Activated T-cell treated with anti-CD3 and anti-CD28 coated beads for 24 hours (primary cell): ENCODE results near the gene NR4A3.
"Not testable (repeated sequence)": the region's sequence is repeated elsewhere in the genome, so short reads cannot be mapped to it uniquely, and the experiment has no call there.

Experiments
- DNase-seq: peaks from one replicate; pipeline ENCODE4 v3.0.0-alpha.2; 2020; ENCODE audit warnings: low read depth

The NR4A3 gene

DNA sequence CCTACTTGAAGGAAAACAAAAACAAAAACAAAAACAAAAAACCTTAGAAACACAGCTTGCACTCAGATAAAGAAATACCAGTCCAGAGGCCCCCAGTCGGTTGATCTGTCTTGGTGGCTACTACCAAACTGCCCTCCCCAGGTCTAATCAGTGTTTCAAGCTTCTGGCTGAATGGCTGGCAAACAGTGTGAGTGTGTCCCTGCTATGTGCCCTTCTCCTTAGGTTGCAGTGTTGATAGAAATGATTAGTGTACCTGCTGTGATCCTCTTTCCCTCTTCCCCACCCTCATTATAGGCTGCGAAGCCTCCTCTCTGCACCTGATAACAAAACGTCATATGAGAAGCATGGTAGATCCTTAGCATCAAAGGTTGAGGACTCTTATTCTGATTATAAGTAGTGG lies 12.8 kb downstream of the NR4A3 start:
- no peak for DNase-seq

DNA sequence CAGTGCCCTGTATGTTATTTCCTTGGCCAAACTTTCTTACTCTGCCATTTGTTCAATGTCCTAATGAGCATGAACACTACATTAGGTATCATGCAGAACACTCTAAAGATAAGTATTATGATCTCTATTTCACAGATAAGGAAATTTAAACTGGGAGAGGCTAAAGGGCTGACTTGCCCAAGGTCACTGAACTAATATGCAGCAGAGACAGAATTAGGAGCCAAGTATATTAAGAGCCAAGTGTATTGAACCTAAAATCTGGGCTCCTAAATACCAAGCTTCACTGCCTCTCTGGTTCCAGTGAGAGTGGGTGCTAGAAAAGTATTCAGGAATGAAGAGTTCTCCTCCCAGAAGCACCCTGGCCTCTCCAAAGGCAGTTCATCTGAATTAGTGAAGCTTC lies 13.5 kb downstream of the NR4A3 start:
- DNase-seq, result no peak

DNA sequence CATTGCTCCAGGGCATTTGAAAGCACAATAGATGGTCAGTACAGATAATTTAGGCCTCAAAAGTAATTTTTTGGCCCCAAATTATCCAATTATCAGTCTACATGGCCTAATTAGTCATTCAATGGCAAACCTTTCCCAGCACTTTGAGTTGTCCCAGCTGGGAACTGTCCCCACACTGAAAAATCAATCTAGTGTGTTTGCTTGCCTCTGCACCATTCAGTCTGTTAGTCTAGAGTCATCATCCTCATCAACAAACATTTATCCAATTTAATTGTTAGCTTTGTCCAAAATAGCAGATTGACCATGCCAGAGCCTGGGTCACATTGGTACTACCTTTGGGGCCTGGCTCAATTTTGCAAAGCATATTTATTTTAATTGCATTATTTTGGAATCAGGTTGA lies 13.9 kb downstream of the NR4A3 start:
- DNase-seq, result no peak

DNA sequence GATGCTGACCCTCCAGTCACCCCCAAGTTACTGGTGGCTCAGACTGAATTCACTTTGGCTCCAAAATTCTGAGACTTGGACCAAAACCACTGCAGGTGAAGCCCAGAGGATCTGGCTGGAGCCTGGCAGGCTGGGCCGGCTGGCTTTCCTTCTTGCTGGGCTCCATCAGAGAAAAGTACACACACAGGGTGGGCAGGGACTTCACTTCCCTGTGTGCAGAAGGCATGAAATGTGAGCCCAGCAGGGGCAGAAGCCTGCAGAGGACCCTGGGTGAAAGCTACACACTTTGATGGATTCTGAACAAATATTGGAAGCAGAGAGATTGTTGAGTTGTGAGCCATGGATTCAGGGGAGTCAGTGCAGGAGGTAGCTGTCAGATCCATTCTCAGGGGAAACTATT lies 18.4 kb downstream of the NR4A3 start:
- no peak for DNase-seq

DNA sequence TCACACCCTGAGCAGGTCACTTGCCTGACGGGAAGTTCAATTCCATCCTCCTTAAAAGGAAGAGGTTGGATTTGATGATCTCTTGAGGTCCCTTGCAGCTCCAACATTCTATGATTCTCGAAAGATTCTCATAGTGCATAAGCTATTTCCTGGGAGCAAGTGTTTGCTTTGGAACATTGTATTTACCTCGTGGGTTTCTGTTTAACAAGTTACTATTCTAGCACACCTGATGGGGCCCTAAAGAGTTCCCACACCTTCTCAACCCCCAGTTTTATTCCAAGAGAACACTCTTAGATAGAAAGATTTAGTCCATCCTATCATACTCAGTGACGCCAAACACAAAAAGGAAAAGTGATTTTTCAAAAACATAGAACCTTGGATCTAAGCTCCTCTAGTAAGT lies 23.4 kb downstream of the NR4A3 start:
- no peak for DNase-seq

DNA sequence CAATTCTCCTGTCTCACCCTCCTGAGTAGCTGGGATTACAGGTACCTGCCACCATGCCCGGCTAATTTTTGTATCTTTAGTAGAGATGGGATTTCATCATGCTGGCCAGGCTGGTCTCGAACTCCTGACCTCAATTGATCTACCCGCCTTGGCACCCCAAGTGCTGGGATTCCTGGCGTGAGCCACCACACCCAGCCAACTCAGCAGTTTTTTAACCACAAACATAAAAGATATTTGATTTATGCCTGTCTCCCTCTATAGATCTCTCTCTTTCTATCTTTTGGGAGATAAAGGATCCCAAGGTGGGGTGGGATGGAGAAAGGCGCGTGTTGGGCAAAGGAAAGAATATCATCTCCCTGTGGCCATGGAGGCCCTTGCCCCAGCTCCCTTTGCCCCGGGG lies 26.8 kb downstream of the NR4A3 start:
- DNase-seq, result no peak

DNA sequence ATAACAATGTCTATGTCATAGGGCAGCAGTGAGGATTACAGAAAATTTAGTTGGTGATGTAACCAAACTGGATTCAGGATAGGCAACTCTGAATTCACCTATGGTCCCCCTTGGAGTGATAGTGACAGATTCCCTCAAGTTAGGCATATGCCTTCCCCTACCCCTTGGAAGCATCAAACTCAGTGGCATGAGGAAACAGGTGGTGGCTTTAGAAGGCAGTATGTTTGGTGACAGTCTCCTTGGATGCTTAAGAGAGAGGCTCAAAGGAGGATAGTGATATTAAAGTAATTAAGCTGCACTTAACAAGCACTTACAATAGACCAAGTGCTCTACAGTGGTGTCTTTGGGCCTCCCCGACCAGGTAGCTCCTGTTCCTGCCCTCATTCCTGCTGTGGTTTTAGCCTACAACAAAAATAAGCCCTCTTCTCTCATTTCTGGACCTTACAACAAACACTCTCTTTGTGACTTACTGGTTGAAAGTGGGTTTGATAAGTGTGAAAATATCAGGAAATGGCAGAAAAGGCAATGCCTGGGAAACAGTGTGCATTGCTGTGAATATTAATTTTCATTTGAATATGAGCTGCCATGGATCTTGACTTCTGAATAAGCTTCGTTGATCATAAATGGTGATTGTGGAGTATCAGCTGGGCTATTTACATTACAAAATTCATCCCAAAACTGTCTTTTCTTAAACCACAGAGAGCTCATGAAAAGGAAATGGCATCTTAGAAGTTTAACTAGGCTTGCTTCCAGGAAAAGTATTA lies 29.2 kb downstream of the NR4A3 start:
- DNase-seq, result no peak

DNA sequence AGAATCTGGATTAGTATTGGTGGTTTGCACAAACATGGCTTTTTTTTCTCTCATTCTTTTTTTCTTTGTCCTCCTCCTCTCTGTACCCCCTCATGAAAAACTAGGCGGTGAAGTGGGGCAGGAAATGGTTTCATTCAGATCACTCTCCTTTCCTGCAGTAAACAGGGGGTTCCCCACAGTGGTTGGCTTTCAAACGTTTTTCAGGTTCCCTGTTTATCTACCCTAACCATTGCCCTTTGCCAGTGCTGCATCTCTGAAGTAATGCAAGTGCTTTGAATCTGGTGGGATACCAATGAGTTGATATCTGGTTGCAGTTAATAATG lies 29.8 kb downstream of the NR4A3 start:
- no peak for DNase-seq

DNA sequence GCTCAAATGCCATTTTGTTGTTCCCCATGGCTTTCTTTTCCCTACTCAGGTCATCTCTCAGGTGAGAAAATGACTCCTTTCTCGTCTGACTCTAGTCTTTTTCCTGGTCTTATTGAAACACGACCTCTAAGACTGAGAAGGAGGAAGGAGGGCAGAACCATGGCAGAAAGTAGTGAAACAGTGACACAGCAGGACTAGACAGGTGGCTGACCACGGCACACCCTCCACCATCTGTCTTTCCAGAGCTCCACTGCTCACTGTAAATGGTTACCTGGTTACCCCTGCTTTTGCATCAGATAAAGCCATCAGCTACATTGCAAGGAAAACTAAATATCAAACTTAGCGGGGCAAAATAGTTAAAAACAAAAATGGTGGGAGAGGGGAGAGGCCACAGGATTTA lies 30.9 kb downstream of the NR4A3 start:
- no peak for DNase-seq

DNA sequence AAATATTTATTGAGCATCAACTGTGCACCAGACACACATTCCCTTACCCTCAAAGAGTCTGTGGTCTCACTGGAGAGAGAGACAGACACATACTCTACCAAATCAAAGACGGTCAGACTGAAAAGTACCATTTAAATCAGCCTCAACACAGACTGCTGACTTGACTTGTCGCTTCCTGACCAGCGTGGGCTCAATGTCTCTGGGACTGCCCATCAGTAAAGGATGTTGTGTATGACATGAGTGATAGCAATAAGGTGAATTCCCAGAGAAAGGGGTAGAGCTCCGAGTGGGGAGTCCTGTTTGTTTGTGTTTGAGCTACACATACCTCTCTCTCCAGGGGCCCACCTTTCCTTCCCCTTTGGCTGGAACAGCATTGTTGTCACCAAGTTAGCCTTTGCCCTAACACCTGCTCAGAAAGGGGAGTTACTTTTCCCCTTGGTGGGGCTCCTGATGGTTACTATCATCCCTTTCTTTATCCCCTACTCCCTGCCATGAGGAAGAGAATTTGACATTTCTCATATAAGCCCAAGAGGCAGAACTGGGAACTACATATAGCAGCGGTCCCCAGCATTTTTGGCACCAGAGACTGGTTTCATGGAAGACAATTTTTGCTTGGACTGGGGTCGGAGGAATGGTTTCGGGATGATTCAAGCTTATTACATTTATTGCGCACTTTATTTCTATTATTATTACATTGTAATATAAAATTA lies 33.9 kb downstream of the NR4A3 start:
- no peak for DNase-seq

DNA sequence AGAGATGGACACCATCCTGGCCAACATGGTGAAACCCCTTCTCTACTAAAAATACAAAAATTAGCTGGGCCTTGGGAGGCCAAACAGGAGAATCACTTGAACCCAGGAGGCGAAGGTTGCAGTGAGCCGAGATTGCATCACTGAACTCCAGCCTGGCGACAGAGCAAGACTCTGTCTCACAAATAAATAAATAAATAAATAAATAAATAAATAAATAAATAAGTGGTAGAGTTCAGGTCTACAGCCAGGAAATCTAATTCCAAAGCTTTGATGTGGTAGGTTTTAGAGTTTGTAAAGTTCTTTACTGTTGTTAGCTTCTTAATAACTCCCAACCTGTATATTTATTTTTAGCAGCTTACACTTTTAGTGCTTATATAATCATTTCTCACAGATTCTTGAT lies 35.9 kb downstream of the NR4A3 start:
- DNase-seq, result not testable (repeated sequence)

DNA sequence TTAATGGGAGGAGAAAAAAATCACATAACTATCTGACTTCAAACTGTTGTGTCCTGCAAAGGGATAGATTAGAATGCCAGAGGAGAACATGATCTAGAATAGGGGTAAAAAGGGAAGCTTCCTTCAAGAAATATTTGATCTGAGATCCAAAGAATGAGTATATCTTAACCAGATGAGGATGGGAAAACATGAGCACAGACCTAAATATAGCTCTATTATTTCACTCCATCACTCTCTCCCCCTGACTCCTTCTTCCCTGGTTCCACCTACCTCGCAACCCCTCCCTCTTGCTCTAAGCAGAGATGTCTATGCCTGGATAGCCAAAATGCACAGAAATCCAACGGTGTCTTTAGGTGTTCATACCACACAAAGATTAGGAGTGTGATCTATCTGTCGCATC lies 36.4 kb downstream of the NR4A3 start:
- no peak for DNase-seq

DNA sequence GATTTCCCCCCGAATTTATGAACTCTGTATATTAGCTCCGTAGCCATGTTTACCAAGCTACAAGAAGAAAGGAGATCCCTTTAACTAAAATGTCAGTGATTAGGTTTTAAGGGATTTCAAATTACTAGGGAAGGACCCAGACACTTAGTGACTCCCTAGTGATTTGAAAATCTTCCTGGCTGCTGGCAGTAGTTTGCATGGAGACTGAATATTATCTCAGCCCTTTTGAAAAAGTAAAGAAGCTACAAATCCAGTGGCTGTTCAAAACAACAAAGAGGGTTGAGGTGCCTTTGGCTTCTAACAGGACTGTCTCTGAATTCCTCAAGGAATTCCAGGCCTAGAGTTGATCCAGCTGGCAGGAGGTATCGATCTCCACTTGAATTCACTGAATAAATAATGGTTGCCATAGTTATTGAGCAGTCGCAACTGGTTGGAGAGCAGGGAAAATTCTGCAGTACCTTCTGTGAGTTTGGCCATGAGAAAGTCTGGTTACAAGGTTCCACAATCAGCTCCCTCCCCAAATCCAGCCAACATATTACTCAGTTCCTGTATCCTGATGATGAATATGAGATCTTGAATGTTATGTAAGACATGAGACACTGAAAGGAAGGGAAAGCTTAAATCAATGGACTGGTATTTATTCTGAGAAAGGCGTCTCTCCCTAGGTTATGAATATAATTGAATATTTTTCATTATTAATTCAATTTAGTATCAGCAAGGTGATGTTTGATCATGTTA lies 37.7 kb downstream of the NR4A3 start:
- DNase-seq, result no peak

DNA sequence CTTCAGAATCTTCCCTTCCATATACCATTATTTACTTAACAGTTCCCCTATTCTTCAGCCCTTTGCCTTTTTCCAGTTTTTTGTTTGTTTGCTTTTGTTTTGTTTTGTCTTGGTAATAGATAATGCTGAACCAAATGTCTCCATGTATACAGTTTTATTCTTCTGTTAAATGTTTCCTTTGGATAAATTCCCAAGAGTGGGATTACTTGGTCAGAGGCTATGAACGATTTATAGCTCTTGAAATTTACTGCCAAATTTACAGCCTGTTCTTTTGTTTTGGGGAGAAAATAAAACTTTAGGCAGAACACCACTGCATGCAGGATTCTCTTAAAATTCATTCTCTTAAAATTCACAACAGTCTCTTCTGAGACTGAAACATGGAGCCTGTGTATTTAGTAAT lies 38.6 kb downstream of the NR4A3 start:
- no peak for DNase-seq

DNA sequence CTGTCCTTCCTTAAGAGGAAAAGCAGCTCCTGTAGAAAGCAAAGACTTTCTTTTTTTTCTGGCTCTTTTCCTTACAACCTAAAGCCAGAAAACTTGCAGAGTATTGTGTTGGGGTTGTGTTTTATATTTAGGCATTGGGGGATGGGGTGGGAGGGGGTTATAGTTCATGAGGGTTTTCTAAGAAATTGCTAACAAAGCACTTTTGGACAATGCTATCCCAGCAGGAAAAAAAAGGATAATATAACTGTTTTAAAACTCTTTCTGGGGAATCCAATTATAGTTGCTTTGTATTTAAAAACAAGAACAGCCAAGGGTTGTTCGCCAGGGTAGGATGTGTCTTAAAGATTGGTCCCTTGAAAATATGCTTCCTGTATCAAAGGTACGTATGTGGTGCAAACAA lies 42.3 kb downstream of the NR4A3 start:
- DNase-seq, result no peak

DNA sequence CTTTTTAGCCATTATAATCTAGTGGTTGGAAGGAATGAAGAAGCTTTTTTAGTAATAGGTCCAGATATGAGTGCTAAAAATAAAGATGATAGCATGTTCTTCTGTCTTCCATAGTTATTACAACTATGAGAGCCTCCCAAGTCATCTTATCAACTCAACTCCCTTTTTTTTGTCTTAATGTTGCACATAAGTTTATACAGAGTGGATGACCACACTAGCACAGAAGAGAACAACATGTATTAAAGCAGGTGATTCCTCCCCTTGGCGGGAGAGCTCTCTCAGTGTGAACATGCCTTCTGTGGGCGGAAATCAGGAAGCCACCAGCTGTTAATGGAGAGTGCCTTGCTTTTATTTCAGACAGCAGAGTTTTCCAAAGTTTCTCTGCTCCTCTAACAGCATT lies 44.7 kb downstream of the NR4A3 start:
- no peak for DNase-seq

DNA sequence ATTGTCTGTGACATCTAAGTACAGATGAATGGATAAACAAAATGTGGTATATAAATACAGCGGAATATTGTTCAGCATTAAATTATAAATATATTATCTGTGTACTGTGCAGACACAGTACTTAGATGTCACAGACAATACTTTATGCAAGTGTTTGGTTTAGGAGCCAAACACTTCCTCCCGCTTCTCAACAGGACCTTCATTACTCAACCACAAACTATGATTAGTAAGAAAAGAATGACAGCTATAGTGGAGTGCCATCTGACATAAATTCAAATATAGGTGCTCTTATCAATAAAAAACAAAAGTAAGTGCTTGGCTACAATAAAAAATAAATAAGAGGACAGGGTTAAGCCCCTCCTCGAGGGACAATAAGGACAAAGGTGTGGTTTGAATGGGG lies 45.9 kb downstream of the NR4A3 start:
- DNase-seq, result no peak

DNA sequence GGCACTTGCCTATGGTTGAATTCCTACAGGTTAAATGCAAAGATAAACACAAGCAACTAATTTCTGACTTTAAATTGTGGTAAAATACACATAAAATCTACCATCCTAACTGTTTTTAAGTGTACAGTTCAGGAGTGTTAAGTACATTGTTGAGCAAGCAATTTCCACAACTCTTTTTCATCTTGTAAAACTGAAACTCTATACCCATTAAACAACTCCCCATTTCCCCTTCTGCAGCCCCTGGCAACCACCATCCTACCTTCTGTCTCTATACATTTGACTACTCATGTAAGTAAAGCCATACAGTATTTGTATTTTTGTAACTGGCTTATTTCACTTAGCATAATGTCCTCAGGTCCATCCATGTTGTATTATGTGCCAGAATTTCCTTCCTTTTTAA lies 46.3 kb downstream of the NR4A3 start:
- no peak for DNase-seq

DNA sequence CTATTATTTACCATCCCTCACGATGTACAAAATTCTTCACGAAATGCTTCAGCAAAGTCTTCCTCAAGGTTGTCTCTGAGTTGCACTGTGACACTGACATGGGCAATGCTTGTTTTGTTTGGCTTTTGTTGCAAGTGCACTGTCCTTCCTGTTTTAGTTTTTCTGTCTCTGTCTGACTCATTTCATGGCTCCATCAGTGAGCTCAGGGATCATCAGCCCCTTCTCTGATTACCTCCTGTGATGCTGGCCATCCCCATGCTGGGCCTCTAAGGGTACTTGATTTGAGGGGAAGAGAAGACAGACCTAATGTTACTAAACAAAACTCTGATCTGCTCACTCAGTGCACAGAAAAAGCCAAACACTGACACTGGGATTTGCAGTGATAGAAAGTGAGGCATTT lies 47.2 kb downstream of the NR4A3 start:
- DNase-seq, result no peak

DNA sequence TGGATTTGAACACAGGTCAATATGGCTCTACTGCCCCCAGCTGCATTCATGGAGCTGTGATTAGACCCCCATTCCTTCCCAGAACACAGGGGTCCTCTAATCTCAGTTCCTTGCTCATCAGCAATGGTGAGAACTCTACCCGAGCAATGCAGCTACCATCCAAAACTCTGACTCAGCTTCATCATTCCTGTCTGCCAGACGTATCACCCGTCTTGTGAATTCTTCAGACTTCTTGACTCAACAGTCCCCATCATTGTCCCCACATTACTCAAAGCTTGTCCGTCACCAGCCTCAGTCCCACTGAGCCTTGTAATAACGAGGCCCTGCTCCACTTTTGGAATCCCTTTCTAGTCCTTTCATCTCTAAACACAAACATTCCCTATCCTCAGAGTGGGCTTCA lies 48.4 kb downstream of the NR4A3 start:
- no peak for DNase-seq

DNA sequence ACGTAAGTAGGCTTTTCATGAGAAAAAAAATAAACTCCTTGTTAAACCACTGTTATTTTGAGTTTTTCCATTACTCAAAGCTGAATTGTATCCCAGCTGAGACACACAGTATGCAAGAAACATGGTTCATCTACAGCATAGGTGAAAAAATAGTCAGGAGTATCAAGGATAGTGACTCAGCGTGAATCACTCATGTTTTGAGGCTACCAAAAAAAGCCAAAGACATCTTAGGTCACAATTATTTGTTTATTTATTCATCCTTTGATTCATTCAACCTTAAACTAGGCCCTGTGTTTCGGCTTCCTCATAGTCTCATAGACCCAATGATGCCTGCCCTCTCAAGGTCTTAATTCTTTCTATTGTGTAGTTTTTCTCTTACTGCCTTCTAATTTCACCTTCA lies 51.8 kb downstream of the NR4A3 start:
- DNase-seq, result no peak

DNA sequence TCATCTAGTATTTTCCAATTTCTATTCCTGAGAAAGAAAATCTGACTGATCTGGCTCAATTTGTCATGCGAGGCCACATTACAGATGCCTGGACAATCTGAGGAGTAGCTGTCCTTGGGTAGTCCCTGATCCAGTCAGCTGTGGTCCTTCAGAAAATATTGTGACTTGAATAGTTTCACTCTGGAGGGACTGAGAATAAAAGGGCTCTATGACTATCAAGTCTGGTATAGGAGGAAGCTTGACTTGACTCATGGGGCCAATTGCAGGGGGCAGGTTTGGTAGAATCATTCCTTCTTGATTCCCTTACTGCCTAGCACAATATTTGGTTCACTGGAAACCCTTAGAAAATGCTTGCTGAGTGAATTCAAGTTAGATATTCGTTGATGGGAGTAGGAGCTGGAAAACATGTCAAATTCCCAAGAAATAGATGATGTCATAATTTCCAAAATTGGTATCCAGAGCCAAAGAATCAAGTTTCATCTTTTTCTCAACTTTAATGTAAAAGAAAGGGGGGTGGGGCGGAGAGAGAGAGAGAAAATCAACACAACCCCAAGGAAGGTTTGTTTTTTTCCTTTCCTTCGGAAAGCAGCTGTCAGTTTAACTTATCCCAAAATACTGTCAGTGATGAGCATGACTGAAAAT lies 52.4 kb downstream of the NR4A3 start:
- DNase-seq, result no peak

DNA sequence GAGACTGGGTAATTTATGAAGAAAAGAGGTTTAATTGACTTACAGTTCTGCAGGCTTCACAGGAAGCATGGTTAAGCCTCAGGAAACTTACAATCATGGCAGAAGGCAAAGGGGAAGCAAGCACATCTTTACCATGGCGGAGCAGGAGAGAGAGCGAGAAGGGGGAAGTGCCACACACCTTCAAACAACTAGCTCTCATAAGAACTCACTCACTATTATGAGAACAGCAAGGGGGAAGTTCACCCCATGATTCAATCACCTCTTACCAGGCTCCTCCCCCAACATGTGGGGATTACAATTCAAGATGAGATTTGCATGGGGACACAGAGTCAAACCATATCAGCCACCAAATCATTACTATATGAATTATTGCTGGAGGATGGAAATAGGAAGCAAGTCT lies 54.5 kb downstream of the NR4A3 start:
- DNase-seq, result no peak
